KBM-7 (cell line): ENCODE measurements around the gene CHPT1.
"Not testable (repeated sequence)": the region's sequence is repeated elsewhere in the genome, so short reads cannot be mapped to it uniquely, and the experiment has no call there.

Experiments used
- DNase-seq: peaks from one replicate; pipeline ENCODE4 v3.0.0-alpha.2; 2015
- in situ Hi-C: fragments of 300-500 bp; cut with MboI; formaldehyde crosslinking; loops from 2 replicates; pipeline ENCODE4 v1.14.3; 2020; ENCODE audit warnings: low sequenced_read_pairs, low pct_unique_long_range_greater_than_20kb, mixed read lengths

Gene CHPT1

GRCh38 chr12:101697197-101697929 lies at the start of gene CHPT1:
CHPT1 (plus strand) TSS chr12:101697640; CDS start chr12:101697862, 222 bp downstream.
- DNase-seq = peak; percentile 73
- in situ Hi-C loops = no loop called here

DNA sequence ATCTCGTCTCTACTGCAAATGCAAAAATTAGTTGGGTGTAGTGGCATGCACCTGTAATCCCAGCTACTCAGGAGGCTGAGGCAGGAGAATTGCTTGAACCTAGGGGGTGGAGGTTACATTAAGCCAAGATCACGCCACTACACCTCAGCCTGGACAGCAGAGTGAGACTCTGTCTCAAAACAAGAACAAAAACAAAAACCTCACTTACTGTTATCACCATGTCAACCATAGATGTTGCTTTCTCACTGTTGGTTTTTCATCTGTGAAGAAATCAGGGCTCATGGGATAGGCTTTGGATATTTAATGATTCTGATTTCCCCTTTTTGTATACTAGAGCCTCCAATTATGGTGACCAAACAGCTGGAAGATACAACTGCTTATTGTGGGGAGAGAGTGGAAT lies 49.7 kb upstream of the CHPT1 start:
- in situ Hi-C loops = no loop called here
- DNase-seq = no peak

DNA sequence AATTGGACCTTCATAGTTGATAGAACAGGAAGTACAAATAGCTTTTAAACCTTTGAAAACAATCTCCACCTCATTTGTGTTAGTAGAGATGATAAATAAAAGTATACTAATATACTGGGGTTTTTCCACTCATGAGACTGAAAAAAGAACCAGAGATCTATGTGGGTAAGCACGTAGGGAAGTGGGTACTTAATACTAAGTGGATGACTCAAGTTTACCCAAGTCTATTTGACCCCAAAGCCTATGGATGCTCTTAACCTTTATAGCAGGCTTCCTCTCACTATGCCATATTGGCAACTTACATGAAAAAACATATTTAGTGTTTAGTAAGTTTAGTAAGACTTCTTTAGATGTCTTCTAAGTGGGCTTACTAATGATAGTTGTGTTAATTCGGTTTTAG lies 49.2 kb upstream of the CHPT1 start:
- no peak for DNase-seq
- in situ Hi-C loops = no loop called here

GRCh38 chr12:101650346-101651117 lies 46.9 kb upstream of the CHPT1 start:
- no peak for DNase-seq
- in situ Hi-C loops = no loop called here

DNA sequence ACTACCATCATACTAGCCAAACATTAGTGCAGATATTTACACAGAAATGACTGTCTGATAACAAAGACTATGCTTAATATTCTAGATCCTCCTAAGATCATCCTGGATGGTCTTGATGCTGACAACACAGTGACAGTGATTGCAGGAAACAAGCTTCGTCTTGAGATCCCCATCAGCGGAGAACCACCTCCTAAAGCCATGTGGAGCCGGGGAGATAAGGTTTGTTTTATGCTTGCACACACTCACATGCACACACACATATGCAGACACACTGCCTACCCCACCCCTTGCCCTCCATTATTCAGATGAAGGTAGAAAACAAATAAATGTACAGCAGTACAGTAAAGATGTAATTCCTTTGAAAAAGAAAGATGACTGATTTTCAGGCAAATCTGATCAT lies 44.4 kb upstream of the CHPT1 start:
- DNase-seq = no peak
- in situ Hi-C loops = no loop called here

DNA sequence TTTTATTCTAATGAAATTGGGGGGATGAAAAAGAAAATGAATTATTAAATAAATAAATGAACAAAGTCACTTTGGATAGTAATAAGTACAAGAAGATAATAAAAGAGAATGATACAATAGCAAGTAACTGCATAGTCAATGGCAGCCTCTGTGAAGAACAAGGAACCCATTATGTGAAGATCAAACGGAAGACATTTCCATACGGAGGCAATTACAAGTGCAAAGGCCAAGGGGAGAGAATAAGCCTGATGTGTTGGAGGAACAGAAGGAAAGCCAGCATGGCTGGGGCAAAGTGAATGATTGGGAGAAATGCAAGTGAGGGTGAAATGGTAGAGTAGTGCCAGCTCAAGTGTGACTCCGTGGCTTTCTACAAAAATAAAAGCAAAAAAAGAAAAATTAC lies 43.9 kb upstream of the CHPT1 start:
- in situ Hi-C loops = no loop called here
- no peak for DNase-seq

DNA sequence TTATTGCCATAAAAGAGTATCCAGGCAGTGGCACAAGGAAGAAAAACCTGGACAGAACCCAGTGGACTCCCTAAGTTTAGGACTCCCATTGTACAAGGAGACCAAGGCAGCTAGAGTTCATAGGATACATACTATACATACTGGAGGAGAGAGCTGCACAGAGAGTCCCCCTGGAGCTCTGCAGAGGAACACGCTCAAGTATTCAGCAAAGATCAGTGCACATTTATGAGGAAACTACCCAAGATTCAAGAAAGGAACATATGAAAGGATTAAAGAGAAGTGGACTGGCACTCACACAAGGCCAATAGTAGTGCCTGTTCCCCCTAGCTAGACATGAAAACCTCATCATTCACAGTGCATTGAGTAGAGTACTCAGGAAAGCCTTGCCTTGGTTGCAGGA lies 43.0 kb upstream of the CHPT1 start:
- in situ Hi-C loops = no loop called here

GRCh38 chr12:101655393-101655792 lies 42.0 kb upstream of the CHPT1 start:
- in situ Hi-C loops = no loop called here
- no peak for DNase-seq

More for the DNA sequence above, 43.0 kb upstream of the CHPT1 start:
- no peak for DNase-seq

GRCh38 chr12:101660662-101661061 lies 36.8 kb upstream of the CHPT1 start:
- DNase-seq, in situ Hi-C loops: not testable (repeated sequence)

GRCh38 chr12:101663298-101663697 lies 34.1 kb upstream of the CHPT1 start:
- DNase-seq = no peak
- in situ Hi-C loops = no loop called here

- no peak for DNase-seq
- in situ Hi-C loops = no loop called here
These were observed 32.4 kb upstream of the CHPT1 start for GRCh38 chr12:101664992-101665391.

DNA sequence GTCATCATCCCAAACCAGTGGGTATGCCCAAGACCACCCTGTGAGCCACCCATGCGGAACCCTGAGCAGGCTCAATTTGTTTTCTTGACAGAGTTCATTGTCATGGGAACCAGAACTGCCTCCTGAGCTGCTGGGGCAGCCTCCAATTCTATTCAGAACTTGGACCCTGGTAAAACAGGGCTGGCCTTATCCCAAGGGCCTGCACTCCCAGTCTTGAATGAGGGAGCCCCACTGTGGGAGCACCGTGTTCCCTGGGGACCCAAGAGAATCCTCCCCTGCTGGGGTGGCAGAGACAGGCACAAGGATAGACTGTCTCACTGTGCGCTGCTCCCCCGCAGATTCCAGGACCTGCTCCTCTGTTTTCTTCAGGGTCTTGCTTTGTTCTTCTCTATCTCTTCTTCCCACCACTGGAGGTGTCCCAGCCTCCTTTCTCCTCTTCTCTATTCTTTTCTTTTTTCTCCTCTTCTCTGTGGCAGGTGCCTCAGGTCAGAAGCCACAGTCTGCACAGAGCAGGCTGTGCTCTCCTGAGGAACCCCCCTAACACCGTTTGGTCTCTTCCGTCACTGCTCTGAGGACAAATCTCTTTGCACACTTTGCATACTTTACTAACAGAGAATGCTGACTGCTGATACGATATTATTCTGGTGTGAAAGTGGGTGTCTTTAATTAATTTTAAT lies 31.2 kb upstream of the CHPT1 start:
- in situ Hi-C loops = no loop called here
- no peak for DNase-seq

DNA sequence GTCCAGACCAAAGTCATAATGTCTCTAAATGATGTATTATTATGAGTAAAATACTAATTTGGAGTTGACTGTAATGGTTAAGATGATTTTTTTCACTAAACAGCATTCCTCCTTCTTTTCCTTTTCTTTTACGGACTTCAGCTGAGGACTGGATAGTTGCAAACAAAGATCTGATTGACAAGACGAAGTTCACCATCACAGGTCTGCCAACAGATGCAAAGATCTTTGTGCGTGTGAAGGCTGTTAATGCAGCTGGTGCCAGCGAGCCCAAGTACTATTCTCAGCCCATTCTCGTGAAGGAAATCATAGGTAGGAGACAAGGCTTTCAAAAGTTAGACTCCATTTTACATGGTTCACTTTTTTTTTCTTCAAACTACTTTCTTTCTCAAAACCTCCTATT lies 29.8 kb upstream of the CHPT1 start:
- no peak for DNase-seq
- in situ Hi-C loops = no loop called here

DNA sequence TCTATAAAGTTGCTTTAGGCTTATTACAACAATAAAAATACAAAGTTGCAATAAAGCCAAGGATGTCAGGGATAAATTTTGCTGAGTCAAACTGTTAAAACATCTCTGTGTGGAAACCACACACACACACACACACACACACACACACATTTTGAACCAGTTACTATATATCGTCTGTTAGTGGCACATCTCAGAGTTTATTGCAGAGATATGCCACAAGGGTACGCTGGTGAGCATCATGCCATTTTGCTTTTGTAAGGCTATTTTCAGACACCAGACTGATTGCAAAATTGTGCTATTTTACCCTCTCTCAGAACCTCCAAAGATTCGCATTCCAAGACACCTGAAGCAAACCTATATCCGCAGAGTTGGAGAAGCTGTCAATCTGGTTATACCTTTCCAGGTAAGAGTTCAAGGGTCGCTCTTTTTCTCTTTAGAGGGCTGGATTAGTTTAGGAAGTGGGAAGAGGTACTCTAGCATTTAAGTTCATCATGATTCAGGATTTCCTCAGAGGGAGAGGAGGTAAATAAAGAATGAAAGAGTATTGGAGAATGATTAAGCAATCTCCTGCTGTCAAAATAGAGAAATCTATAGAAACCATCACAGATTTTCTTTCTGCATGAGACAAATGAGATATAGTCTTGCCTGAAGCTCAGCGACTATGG lies 27.3 kb upstream of the CHPT1 start:
- in situ Hi-C loops = no loop called here
- peak; percentile 82 for DNase-seq

GRCh38 chr12:101671157-101671791 lies 26.2 kb upstream of the CHPT1 start:
- in situ Hi-C loops = no loop called here
- DNase-seq = peak; percentile 82

- no peak for DNase-seq
- in situ Hi-C loops = no loop called here
These were observed 25.6 kb upstream of the CHPT1 start for GRCh38 chr12:101671833-101672232.

GRCh38 chr12:101675555-101675954 lies 21.9 kb upstream of the CHPT1 start:
- in situ Hi-C loops = no loop called here
- DNase-seq = no peak

DNA sequence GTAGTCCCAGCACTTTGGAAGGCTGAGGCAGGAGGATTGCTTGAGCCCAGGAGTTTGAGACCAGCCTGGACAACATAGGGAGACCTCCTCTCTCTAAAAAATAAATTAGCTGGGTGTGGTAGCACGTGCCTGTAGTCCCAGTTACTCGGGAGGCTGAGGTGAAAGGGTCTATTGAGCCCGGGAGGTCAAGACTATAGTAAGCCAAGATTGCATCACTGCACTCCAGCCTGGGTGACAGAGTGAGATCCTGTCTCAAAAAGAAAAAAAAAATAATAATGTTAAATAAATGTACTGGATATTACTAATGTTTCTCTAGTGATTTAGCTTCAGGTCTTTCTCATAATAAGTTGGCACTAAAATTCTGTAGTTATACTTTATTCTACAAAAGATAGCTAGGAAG lies 20.9 kb upstream of the CHPT1 start:
- DNase-seq, in situ Hi-C loops: not testable (repeated sequence)

DNA sequence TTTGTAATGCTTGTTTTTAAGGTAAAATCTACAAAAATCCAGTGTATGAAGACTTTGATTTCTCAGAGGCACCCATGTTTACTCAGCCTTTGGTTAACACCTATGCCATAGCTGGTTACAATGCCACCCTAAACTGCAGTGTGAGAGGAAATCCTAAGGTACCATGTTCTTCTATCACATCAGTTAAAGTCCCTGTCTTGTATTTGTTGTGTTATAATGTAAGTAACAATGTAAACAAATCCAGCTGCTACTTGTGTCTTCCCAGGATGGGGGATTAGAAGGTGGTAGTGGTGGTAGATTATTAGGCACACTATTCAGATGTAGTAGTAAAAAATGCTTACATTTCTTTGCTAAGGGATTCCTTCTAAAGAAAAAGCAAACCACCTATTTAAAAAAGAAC lies 19.4 kb upstream of the CHPT1 start:
- DNase-seq = no peak
- in situ Hi-C loops = no loop called here
